CD4-positive, alpha-beta T cell (primary cell): Measurements from ENCODE around the gene PHF11. TPM values are rescaled to one million over a fixed set of nuclear protein-coding genes. Genes with fewer than 3 reads are reported as not detected.
"Not testable (repeated sequence)": the region's sequence is repeated elsewhere in the genome, so short reads cannot be mapped to it uniquely, and the experiment has no call there.

ENCODE experiments used
- ATAC-seq: fragments of 200-7000 bp; cut with Tn5 transposase; one replicate; pipeline ENCODE4 v1.10.0; 2022; ENCODE audit warnings: mild to moderate bottlenecking; ENCODE audit not compliant: poor library complexity
- CTCF ChIA-PET: fragments of 350-600 bp; sonication (Branson Sonifier 250); formaldehyde crosslinking; loops from one replicate; lab custom pipeline; 2021; ENCODE audit warnings: antibody characterized with exemption, inconsistent platforms; lab: Charles Lee
- POLR2A ChIA-PET: fragments of 350-600 bp; sonication (Branson Sonifier 250); formaldehyde crosslinking; loops from one replicate; lab custom pipeline; 2021; ENCODE audit warnings: antibody characterized with exemption, inconsistent platforms; lab: Charles Lee
- DNase-seq, 14 experiments: peaks; one replicate each; pipeline ENCODE4 v3.0.0-alpha.2; 2013 to 2020; ENCODE audit warnings: mixed read lengths in 2 of 14
- H3K27ac ChIP-seq, 2 donors: one replicate each; pipeline versions ENCODE4 v1.5.1 to v1.7.0; 2013; ENCODE audit warnings: low read length in 2 of 2, low read depth in 1 of 2, mild to moderate bottlenecking in 1 of 2
- H3K27me3 ChIP-seq, 2 experiments: 1 replicate in 1 of 2; 2 replicates in 1 of 2; pipeline versions ENCODE4 v1.6.1 to v1.7.0; 2013; ENCODE audit warnings: low read length in 2 of 2, control low read depth in 1 of 2, mild to moderate bottlenecking in 1 of 2, moderate library complexity in 1 of 2; ENCODE audit not compliant: insufficient read depth in 2 of 2, control insufficient read depth in 1 of 2
- H3K36me3 ChIP-seq: one replicate; pipeline ENCODE4 v1.6.1; 2013; ENCODE audit warnings: low read length, control low read depth; ENCODE audit not compliant: insufficient read depth
- H3K4me1 ChIP-seq: one replicate; pipeline ENCODE4 v1.6.1; 2013; ENCODE audit warnings: low read length, control low read depth; ENCODE audit not compliant: insufficient read depth
- H3K4me3 ChIP-seq: one replicate; pipeline ENCODE4 v1.5.1; 2013; ENCODE audit warnings: mild to moderate bottlenecking, low read length, moderate library complexity
- H3K9me3 ChIP-seq, 2 experiments: 1 replicate in 1 of 2; 2 replicates in 1 of 2; pipeline versions ENCODE4 v1.6.1 to v1.7.0; 2013; ENCODE audit warnings: low read length in 2 of 2, mild to moderate bottlenecking in 2 of 2, control low read depth in 1 of 2, moderate library complexity in 1 of 2; ENCODE audit not compliant: control insufficient read depth in 1 of 2, insufficient read depth in 1 of 2
- H3K27ac Mint-ChIP-seq: one replicate; pipeline ENCODE4 v1.8.0; 2020; ENCODE audit warnings: mixed read lengths
- H3K27me3 Mint-ChIP-seq: one replicate; pipeline ENCODE4 v1.8.0; 2021; ENCODE audit warnings: mixed read lengths
- H3K36me3 Mint-ChIP-seq: one replicate; pipeline ENCODE4 v1.8.0; 2021; ENCODE audit warnings: low read depth, mixed read lengths
- H3K4me1 Mint-ChIP-seq: one replicate; pipeline ENCODE4 v1.8.0; 2021; ENCODE audit warnings: low read depth, mixed read lengths
- H3K4me3 Mint-ChIP-seq: one replicate; pipeline ENCODE4 v1.8.0; 2020; ENCODE audit warnings: mild to moderate bottlenecking, mixed read lengths
- H3K9me3 Mint-ChIP-seq: one replicate; pipeline ENCODE4 v1.8.0; 2020; ENCODE audit warnings: mixed read lengths
- intact Hi-C, 2 experiments: fragments of 100-400 bp; cut with DNase I in 1 of 2; cut with micrococcal nuclease in 1 of 2; formaldehyde crosslinking; loops; one replicate each; pipeline versions ENCODE4 v1.15.1 to v1.9.0; 2023 to 2025; cut with DNase I, micrococcal nuclease
- total RNA-seq, 174 experiments: library from RNA in 2 of 174; stranded (reverse) in 2 of 174; gene quantifications; one replicate each; pipeline ENCODE4 v1.2.3 and lab custom pipeline; 2021 to 2026
- TF ChIP-seq, protein P1 (sequence below): fragments of 200-600 bp; IDR thresholded peaks from one replicate; pipeline ENCODE4 v1.8.0; 2022; ENCODE audit warnings: antibody characterized with exemption, mild to moderate bottlenecking

The PHF11 gene
- total RNA-seq, 2 experiments from 2014 or later = 105 TPM

DNA sequence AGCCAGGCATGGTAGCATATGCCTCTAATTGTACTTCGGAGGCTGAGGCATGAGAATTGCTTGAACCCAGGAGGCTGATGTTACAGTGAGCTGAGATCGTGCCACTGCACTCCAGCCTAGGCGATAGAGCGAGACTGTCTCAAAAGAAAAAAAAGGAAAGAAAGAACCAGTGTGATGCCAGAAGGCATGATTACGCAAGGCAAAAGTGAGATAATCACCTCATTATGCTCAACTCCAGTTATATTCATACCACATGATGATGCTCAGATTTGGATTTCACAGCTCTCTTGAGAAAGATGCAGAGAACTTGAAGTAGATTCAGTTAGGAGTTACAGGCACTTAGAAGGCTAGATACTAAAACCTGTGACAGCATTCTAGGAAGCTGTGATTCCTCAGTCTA, 67.8 kb downstream of the PHF11 start:
- CTCF ChIA-PET = interaction anchor here (0.7 kb wide), 1 partner anchor 22 kb away, joined by 4 read pairs; no protein-coding TSS in a partner anchor
- no peak overlapping the region for H3K4me3 ChIP-seq
- POLR2A ChIA-PET = no interaction called here
- no peak for DNase-seq
- peaks cover 39% of the 10 kb centered on the region for H3K36me3 ChIP-seq
- Mint-ChIP-seq H3K4me3 (no peak overlapping the region), H3K27me3 (no peaks in the 10 kb centered on the region), H3K4me1 (no peaks in the 10 kb centered on the region), H3K36me3 (peaks cover 67% of the 10 kb centered on the region), H3K27ac (no peak overlapping the region), H3K9me3 (no peaks in the 10 kb centered on the region)
- H3K4me1 ChIP-seq = no peaks in the 10 kb centered on the region
- intact Hi-C loops = no loop called here
- H3K9me3 ChIP-seq = no peaks in the 10 kb centered on the region
- H3K27me3 ChIP-seq = no peaks in the 10 kb centered on the region
- no peak for ATAC-seq
- H3K27ac ChIP-seq = no peak overlapping the region
- TF ChIP-seq, protein P1, sequence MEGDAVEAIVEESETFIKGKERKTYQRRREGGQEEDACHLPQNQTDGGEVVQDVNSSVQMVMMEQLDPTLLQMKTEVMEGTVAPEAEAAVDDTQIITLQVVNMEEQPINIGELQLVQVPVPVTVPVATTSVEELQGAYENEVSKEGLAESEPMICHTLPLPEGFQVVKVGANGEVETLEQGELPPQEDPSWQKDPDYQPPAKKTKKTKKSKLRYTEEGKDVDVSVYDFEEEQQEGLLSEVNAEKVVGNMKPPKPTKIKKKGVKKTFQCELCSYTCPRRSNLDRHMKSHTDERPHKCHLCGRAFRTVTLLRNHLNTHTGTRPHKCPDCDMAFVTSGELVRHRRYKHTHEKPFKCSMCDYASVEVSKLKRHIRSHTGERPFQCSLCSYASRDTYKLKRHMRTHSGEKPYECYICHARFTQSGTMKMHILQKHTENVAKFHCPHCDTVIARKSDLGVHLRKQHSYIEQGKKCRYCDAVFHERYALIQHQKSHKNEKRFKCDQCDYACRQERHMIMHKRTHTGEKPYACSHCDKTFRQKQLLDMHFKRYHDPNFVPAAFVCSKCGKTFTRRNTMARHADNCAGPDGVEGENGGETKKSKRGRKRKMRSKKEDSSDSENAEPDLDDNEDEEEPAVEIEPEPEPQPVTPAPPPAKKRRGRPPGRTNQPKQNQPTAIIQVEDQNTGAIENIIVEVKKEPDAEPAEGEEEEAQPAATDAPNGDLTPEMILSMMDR = no peak

DNA sequence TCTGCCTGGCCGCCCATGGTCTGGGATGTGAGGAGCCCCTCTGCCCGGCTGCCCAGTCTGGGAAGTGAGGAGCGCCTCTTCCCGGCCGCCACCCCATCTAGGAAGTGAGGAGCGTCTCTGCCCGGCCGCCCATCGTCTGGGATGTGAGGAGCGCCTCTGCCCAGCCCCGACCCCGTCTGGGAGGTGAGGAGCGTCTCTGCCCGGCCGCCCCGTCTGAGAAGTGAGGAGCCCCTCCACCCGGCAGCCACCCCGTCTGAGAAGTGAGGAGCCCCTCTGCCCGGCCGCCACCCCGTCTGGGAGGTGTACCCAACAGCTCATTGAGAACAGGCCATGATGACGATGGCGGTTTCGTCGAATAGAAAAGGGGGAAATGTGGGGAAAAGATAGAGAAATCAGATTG, 69.7 kb downstream of the PHF11 start:
- intact Hi-C loops, H3K27me3 Mint-ChIP-seq, ATAC-seq, H3K9me3 ChIP-seq, H3K9me3 Mint-ChIP-seq, DNase-seq, H3K27ac Mint-ChIP-seq, H3K4me3 ChIP-seq, H3K4me3 Mint-ChIP-seq, POLR2A ChIA-PET, H3K27me3 ChIP-seq, CTCF ChIA-PET, H3K27ac ChIP-seq: not testable (repeated sequence)
- H3K36me3 Mint-ChIP-seq = peaks cover 47% of the 10 kb centered on the region
- Histone ChIP-seq H3K4me1 (peaks cover 15% of the 10 kb centered on the region), H3K36me3 (peaks cover 22% of the 10 kb centered on the region)
- peaks cover 11% of the 10 kb centered on the region for H3K4me1 Mint-ChIP-seq

- no peak overlapping the region for H3K4me3 Mint-ChIP-seq
- TF ChIP-seq, protein P1 = no peak
- Histone ChIP-seq H3K9me3 (no peaks in the 10 kb centered on the region), H3K36me3 (peaks cover 14% of the 10 kb centered on the region), H3K27ac (no peak overlapping the region), H3K27me3 (no peaks in the 10 kb centered on the region), H3K4me1 (peaks cover 18% of the 10 kb centered on the region), H3K4me3 (no peak overlapping the region)
- POLR2A ChIA-PET = no interaction called here
- intact Hi-C loops = no loop called here
- H3K9me3 Mint-ChIP-seq = no peaks in the 10 kb centered on the region
- CTCF ChIA-PET = interaction anchor here (1.3 kb wide), 1 partner anchor 40 kb away, joined by 3 read pairs; no protein-coding TSS in a partner anchor
- peaks cover 37% of the 10 kb centered on the region for H3K36me3 Mint-ChIP-seq
- H3K27me3 Mint-ChIP-seq = no peaks in the 10 kb centered on the region
- DNase-seq (no peak), ATAC-seq (no peak)
- H3K27ac Mint-ChIP-seq = no peak overlapping the region
- H3K4me1 Mint-ChIP-seq = peaks cover 20% of the 10 kb centered on the region
These were observed 70.7 kb downstream of the PHF11 start for GRCh38 chr13:49566461-49566860.

DNA sequence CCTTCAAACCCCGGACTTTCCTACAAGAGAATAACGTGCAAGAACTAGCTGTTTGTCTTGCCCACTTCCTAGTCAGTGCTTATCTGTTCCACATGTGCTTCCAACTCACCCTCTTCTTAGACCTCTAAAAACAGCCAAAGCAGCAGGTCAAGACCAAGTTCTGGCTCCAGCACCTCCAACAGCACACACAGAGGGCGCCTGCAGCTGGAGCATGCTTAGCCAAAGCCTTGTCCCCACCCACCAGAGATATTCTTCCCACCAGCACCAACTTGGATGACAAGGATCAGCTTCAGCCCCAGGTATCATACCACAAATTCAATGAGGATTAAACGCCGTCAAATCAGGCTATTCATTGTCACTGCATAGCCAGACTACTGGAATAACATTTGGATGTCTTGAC, 71.7 kb downstream of the PHF11 start:
- H3K36me3 Mint-ChIP-seq = peaks cover 30% of the 10 kb centered on the region
- intact Hi-C loops = no loop called here
- ChIA-PET POLR2A (interaction anchor here (0.5 kb wide), 1 partner anchor 74 kb away, joined by 3 read pairs; no protein-coding TSS in a partner anchor), CTCF (no interaction called here)
- no peaks in the 10 kb centered on the region for H3K9me3 Mint-ChIP-seq
- TF ChIP-seq, protein P1 = no peak
- H3K27ac Mint-ChIP-seq = no peak overlapping the region
- DNase-seq = no peak
- no peaks in the 10 kb centered on the region for H3K27me3 Mint-ChIP-seq
- H3K27me3 ChIP-seq = no peaks in the 10 kb centered on the region
- peaks cover 18% of the 10 kb centered on the region for H3K4me1 ChIP-seq
- H3K4me1 Mint-ChIP-seq = peaks cover 21% of the 10 kb centered on the region
- peaks cover 14% of the 10 kb centered on the region for H3K36me3 ChIP-seq
- no peaks in the 10 kb centered on the region for H3K9me3 ChIP-seq
- H3K4me3 Mint-ChIP-seq = no peak overlapping the region
- no peak overlapping the region for H3K4me3 ChIP-seq
- H3K27ac ChIP-seq = no peak overlapping the region
- ATAC-seq = no peak
